Coronary artery (tissue), 2 donors: Measurements from ENCODE around the gene RNF149.

Experiments used
- DNase-seq: peaks from one replicate; pipeline ENCODE4 v3.0.0-alpha.2; 2017; ENCODE audit warnings: low spot score
- H3K27ac ChIP-seq, 2 donors: fragments of 200-600 bp; sonication (generic); one replicate each; pipeline ENCODE4 v1.5.1; 2016 to 2019
- H3K4me3 ChIP-seq: fragments of 200-600 bp; sonication (generic); 2 replicates; pipeline ENCODE4 v1.5.1; 2016; ENCODE audit warnings: mild to moderate bottlenecking, moderate library complexity
- CTCF ChIP-seq: fragments of 200-600 bp; sonication (generic); IDR thresholded peaks from one replicate; pipeline ENCODE4 v1.5.1; 2019; ENCODE audit warnings: antibody characterized with exemption

RNF149 gene

GRCh38 chr2:101341421-101341820 is 32.9 kb upstream of the RNF149 start:
- no peak overlapping the region for H3K27ac ChIP-seq

GRCh38 chr2:101340141-101340551 is 31.6 kb upstream of the RNF149 start:
- no peak for TF ChIP-seq CTCF
- no peak overlapping the region for H3K4me3 ChIP-seq
- DNase-seq = no peak
- no peak overlapping the region for H3K27ac ChIP-seq

More at GRCh38 chr2:101341421-101341820, 32.9 kb upstream of the RNF149 start:
- TF ChIP-seq CTCF = no peak
- no peak overlapping the region for H3K4me3 ChIP-seq
- no peak for DNase-seq

GRCh38 chr2:101339266-101339880 is 30.9 kb upstream of the RNF149 start:
- Histone ChIP-seq H3K4me3 (no peak overlapping the region), H3K27ac (no peak overlapping the region)
- no peak for DNase-seq
- no peak for TF ChIP-seq CTCF

GRCh38 chr2:101337877-101338276 is 29.4 kb upstream of the RNF149 start:
- Histone ChIP-seq H3K27ac (no peak overlapping the region), H3K4me3 (no peak overlapping the region)
- no peak for TF ChIP-seq CTCF
- DNase-seq = no peak

DNA sequence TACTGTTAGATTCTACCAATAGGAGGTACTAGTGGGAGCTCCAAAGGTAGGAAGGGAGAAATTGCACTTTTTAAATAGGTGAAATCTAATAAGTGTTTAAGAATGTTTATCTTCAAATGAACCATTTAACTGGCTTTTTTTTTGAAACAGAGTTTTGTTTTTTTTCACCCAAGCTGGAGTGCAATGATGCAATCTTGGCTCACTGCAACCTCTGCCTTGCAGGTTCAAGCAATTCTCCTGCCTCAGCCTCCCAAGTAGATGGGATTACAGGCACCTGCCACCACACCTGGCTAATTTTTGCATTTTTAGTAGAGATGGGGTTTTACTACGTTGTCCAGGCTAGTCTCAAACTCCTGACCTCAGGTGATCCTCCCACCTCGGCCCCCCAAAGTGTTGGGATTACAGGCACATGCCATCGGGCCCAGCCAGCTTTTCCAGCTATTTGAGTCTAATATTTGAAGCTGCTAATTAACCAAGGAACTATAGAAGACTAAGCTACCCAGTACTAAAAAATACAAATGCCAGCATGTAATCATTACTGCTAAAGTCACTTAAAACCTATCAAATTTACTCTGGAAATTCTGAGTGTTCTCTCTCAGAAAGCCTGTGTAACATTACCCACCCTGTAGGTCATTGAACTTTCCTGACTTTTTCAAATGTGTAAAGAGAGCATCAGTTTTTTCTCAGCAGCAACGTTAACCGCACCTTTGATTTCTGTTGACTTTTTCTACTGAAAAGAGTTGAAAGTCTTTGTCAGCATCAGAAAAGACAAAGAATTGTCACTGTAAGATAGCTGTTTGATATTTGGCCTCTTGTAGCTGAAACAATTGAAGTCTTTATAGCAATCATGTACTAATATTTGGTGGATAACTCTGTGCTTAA is 24.6 kb upstream of the RNF149 start:
- DNase-seq = no peak
- Histone ChIP-seq H3K4me3 (no peak overlapping the region), H3K27ac (no peak overlapping the region)
- no peak for TF ChIP-seq CTCF

GRCh38 chr2:101331202-101331601 is 22.7 kb upstream of the RNF149 start:
- peak overlapping the region in 1 of 2 donors; percentile 58 for H3K27ac ChIP-seq
- DNase-seq = no peak
- no peak for TF ChIP-seq CTCF
- H3K4me3 ChIP-seq = no peak overlapping the region
